ENCODE data around the gene RASGRF2.

Gene RASGRF2

DNA sequence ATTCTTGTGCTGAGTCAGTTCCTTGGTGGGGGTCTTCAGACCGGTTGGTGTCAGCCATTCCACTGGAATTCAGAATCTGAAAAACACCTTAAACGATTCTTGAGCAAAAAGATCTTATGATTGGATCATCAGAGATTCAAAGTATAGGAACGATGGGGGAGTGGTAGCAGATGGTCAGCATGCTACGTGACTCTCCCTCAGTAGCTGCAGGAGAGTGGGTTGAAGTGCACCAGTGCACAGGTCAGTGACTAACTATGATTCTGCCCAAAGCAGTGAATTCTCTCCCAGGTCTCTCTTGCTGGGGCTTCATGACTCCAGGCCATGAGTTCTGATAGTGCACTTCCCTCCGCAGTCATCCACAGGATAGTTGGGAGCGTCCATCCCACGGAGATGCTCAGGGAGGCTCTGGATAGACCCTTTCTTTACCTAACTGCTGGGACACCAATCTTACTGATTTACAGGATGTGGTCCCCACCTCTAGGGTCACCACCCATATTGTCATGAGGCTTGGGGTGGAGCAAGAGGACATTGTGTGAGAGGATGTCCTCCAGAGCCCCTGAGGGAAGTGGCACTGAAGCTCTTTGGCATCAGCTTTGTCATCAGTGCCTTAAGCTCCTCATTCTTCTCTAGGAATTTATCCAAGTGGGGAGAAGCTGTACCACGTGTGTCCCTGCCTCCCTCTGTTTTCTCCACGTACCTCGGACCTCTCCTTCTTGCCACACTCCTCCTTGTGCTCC, 62.0 kb downstream of the RASGRF2 start:
- TF ChIP-seq CREB1 (IDR thresholded peaks at IDR 0.05; ENCODE audit: low read depth) (no peak), FOXM1 (IDR thresholded peaks at IDR 0.05; ENCODE audit: borderline replicate concordance, low read depth) (no peak), YY1 (IDR thresholded peaks at IDR 0.05; ENCODE audit: low read depth) (no peak)

GRCh38 chr5:81022688-81023084, 62.5 kb downstream of the RASGRF2 start:
- TF ChIP-seq FOXM1 (IDR thresholded peaks at IDR 0.05; ENCODE audit: borderline replicate concordance, low read depth) = no peak
- TF ChIP-seq YY1 (IDR thresholded peaks at IDR 0.05; ENCODE audit: low read depth) = no peak
- TF ChIP-seq TAF1 (IDR thresholded peaks at IDR 0.05; ENCODE audit: low read depth) = no peak
- TF ChIP-seq CREB1 (IDR thresholded peaks at IDR 0.05; ENCODE audit: low read depth) = no peak
- no peak for TF ChIP-seq ZBTB7A (IDR thresholded peaks at IDR 0.05; ENCODE audit: low read depth)
- TF ChIP-seq RAD21 (IDR thresholded peaks at IDR 0.05; ENCODE audit: low read depth) = no peak
- TF ChIP-seq MAX (IDR thresholded peaks at IDR 0.05) = no peak
- no peak for TF ChIP-seq EGR1 (IDR thresholded peaks at IDR 0.05)
- TF ChIP-seq, protein P1, sequence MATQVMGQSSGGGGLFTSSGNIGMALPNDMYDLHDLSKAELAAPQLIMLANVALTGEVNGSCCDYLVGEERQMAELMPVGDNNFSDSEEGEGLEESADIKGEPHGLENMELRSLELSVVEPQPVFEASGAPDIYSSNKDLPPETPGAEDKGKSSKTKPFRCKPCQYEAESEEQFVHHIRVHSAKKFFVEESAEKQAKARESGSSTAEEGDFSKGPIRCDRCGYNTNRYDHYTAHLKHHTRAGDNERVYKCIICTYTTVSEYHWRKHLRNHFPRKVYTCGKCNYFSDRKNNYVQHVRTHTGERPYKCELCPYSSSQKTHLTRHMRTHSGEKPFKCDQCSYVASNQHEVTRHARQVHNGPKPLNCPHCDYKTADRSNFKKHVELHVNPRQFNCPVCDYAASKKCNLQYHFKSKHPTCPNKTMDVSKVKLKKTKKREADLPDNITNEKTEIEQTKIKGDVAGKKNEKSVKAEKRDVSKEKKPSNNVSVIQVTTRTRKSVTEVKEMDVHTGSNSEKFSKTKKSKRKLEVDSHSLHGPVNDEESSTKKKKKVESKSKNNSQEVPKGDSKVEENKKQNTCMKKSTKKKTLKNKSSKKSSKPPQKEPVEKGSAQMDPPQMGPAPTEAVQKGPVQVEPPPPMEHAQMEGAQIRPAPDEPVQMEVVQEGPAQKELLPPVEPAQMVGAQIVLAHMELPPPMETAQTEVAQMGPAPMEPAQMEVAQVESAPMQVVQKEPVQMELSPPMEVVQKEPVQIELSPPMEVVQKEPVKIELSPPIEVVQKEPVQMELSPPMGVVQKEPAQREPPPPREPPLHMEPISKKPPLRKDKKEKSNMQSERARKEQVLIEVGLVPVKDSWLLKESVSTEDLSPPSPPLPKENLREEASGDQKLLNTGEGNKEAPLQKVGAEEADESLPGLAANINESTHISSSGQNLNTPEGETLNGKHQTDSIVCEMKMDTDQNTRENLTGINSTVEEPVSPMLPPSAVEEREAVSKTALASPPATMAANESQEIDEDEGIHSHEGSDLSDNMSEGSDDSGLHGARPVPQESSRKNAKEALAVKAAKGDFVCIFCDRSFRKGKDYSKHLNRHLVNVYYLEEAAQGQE (IDR thresholded peaks at IDR 0.05; ENCODE audit: low read depth) = no peak
- no peak for TF ChIP-seq USF1 (IDR thresholded peaks at IDR 0.05)
- no peak for TF ChIP-seq TCF12 (IDR thresholded peaks at IDR 0.05; ENCODE audit: low read depth)
- TF ChIP-seq NFIC (IDR thresholded peaks at IDR 0.05) = no peak
- TF ChIP-seq TEAD4 (IDR thresholded peaks at IDR 0.05) = no peak
- TF ChIP-seq EP300 (IDR thresholded peaks at IDR 0.05; ENCODE audit: borderline replicate concordance) = no peak

DNA sequence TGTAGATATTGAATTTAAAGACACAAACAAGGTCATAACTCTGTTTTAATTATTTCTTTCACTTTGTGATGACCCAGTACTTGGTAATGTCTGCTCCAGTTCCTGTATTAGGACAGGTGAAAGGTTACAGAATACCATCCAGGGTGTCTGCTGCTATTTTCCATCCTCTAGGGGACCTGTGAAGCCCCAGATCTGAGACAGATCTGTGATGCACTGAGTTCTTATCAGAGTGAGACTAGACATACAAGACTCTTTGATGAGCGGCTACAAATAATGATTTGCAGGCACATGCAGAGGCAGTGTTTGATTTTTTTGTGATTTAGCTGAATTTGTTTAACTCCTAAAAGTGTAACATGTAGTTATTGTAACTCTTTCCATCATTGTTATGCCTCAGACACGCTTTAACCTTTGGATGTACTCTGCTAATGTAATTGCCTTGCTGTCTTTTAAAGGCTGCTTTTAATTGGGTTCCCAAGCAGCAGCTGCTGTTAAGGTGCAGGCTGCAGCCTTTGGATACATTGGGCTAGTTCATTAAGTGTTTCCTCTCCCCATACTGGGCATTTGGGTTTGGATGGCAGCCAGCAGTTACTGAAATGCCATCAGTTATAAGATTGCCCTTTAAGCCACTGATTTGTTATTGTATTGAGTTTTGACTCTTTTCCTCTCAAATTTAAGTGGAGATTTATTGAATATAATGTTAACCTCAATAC, 63.3 kb downstream of the RASGRF2 start:
- no peak for TF ChIP-seq RAD21 (IDR thresholded peaks at IDR 0.05; ENCODE audit: low read depth)
- TF ChIP-seq USF1 (IDR thresholded peaks at IDR 0.05) = no peak
- no peak for TF ChIP-seq FOXM1 (IDR thresholded peaks at IDR 0.05; ENCODE audit: borderline replicate concordance, low read depth)
- TF ChIP-seq EGR1 (IDR thresholded peaks at IDR 0.05) = no peak
- no peak for TF ChIP-seq ZBTB7A (IDR thresholded peaks at IDR 0.05; ENCODE audit: low read depth)
- no peak for TF ChIP-seq NFIC (IDR thresholded peaks at IDR 0.05)

DNA sequence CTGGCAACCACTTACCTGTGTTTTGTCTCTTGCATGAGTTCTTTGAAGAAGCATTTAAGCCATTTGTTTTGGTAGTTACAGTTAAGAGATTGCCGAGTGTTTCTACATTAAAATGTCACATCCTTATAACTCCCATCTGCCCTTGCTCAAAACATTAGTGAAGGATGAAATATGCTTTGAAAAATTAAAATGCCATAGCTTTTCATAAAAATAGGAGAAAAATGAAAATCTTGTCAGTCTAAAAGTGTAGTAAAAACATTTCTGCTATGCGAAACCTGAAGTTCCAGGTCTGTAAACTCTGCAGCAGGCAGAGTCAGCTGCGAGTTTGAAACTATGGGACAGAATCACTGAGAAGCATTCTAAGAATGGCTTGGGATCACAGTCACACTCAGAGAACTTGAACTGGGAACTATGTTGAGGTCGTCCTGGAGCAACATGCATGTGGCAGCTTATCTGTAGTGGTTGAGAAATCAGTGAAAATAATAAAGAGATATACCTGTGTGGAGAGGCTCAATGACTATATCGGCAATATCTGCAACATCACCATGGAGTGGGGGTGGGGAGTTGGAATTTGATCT, 67.4 kb downstream of the RASGRF2 start:
- no peak for TF ChIP-seq CEBPB (IDR thresholded peaks at IDR 0.05)
- TF ChIP-seq, protein P1 (IDR thresholded peaks at IDR 0.05; ENCODE audit: low read depth) = no peak
- TF ChIP-seq EP300 (IDR thresholded peaks at IDR 0.05; ENCODE audit: borderline replicate concordance) = no peak
- TF ChIP-seq MAX (IDR thresholded peaks at IDR 0.05) = no peak
- no peak for TF ChIP-seq USF1 (IDR thresholded peaks at IDR 0.05)
- TF ChIP-seq NFIC (IDR thresholded peaks at IDR 0.05) = no peak
- no peak for TF ChIP-seq ZBTB7A (IDR thresholded peaks at IDR 0.05; ENCODE audit: low read depth)
- TF ChIP-seq RAD21 (IDR thresholded peaks at IDR 0.05; ENCODE audit: low read depth) = no peak
- TF ChIP-seq TCF12 (IDR thresholded peaks at IDR 0.05; ENCODE audit: low read depth) = no peak

- TF ChIP-seq TCF12 (IDR thresholded peaks at IDR 0.05; ENCODE audit: low read depth) (no peak), YY1 (IDR thresholded peaks at IDR 0.05; ENCODE audit: low read depth) (no peak), EP300 (IDR thresholded peaks at IDR 0.05; ENCODE audit: borderline replicate concordance) (no peak), ZBTB7A (IDR thresholded peaks at IDR 0.05; ENCODE audit: low read depth) (no peak), NFIC (IDR thresholded peaks at IDR 0.05) (no peak), CREB1 (IDR thresholded peaks at IDR 0.05; ENCODE audit: low read depth) (no peak)
Measured at GRCh38 chr5:81035522-81035921, 75.4 kb downstream of the RASGRF2 start.

All from Ishikawa (cell line).